ENCODE data around the gene RBMS3.

The RBMS3 gene

DNA sequence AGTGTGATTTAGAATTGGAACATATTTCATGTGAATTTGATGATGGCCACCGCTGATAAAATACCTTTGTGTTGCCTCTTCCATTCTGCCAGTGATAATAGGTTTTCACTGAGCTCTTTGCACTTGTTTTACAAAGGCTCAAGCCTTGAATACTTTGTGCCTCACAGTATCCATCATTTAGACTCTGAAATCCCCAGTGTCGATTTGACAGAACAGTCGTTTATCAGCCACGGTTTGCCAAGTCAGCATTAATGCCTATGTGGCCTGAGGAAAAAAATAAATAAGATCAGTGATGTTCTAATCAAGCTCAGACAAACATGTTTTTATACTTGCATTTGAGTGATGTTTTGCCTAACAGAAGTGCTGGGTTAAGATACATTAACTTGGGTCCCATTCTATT lies 399.1 kb downstream of the RBMS3 start:
- DNase-seq (ENCODE audit: low spot score): no peak

DNA sequence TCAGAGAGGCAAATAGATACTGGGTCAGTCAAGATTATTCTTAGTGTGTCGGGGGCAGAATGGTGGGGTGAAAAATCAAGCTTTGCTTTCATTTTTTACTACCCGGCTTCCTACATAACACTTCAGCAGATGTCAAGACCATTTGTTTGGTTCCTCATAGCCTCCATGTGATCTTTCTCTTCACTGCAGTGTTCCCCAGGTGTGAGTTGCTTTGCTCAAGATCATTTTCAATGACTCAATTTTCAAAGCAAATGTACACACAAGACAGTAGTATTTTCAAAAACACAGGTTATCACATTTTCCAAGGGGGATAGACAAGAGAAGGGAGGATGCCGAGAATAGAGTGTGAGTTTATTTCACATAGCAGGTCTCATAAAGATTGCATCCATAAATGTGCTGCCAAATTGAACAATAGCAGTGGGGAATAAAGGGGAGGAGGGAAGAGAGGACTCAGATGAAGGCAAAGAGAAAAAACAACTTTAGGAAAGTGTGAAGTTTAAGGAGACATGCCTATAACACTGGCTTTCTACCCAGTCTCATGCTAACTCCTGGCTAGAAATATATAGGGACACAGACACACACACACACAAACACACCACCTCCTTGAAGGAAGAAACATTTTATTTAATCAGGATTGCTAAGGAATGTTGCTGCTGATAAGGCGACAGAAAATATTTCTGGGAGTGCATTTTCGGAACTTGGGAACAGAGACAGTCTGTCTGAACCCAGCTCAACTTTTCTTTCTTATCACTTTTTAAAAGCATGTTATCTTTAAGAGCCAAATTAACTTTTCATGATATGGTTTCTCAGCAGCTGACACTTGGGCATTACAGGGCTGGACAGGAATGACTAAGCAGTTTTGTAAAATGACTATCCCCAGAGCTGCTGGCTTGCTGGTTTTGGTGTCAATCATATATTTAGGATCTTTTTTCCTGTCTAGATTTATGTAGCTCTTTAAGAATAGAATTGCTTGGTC lies 402.4 kb downstream of the RBMS3 start:
- DNase-seq (ENCODE audit: low spot score): no peak

DNA sequence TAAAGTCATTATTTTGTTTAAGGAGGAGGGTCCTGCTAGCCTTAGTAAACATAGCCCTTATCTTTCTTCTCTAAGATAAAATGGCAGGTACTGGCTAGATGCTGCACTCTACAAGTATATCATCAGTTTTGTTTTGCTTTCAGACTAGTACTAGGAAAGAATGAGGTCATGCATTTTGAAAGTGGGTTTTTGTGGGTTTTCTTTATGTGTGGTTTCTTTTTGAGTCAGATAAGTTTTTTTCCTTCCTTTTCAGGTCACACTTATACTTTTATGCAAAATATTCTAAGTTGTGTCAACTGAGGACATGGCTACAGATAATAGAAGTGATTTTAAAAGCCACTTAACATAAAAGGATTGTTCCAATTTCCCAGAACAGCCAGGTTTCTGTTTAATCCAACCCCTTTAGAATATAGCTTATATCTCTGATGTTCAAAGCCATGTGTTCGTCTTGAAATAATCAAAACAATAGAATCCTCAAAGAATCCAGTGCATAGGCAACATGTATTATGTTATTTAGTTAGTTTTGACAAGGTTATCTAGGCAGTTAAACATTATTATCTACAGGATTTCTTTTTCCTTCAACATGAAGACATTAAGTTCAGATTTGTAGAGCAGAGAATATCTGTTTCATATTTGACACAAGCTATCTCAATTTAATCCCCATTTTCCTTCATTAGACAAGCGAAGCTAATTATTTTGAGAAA lies 406.2 kb downstream of the RBMS3 start:
- DNase-seq (ENCODE audit: low spot score): no peak

DNA sequence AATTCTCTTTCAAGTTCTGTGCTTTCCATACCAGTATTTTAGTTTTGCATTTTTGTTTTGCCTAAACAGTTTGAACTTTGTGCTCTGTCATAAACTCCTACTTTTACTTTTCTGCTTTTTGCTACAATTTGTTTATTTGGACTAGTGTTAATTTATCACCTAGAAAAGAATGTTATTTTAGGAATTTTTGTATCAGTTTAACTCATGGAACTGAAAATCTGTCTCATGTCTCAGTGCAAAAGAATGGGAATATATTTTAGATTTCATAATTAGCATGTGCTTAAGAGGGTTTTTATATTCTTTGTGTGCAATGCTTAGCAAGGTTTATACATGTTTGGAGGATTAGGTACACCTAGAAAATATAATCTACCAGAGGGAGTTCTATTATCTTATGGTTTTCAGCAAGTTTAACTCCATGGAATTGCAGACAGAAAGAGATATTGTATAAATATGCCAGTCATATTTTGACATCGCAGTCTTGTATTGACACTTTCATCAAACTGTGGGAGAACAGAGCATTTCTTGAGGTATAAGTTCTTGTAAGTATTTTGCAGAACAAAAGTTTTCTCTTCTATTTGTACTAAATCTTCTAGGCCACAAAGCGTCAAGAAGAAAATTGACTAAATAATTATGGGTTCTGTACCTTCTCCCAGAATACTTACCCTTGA lies 409.9 kb downstream of the RBMS3 start:
- no peak for DNase-seq (ENCODE audit: low spot score)

DNA sequence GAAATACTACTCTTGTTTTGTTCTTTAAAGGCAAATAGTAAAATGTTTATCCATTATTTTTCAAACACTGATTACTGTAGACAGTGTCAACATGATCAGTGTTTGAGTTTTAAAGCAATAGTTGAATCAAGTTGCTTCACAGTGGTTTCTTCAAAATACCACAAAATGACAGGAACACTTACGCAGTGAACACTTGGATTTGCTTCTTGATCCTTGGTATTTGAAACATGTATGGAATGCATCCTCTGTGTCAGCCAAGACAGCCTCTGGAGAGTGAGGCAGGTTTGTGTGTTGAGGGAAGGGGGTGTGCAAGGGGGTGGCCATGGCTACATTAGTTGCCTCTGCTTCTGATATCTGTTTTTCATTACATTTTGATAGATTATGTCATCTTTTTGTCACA lies 413.0 kb downstream of the RBMS3 start:
- no peak for DNase-seq (ENCODE audit: low spot score)

DNA sequence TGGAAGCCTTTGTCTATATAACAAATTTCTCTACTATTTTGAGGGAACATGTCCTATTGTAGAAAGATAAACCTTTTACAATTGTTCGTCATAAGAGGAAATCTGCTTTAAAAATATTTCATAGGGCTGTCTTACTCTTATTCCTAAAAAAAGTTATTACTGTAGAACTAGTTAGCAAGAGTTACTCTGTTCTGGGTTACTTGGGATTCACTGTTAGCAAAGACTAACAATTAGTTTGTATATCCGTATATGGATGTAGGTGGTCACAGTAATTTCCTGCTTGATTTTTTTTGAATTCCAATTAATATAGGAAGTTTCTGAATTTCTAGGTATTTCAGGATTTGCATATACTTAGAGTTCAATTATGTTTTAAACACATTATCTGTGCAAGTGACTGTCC lies 413.5 kb downstream of the RBMS3 start:
- DNase-seq (ENCODE audit: low spot score): no peak

DNA sequence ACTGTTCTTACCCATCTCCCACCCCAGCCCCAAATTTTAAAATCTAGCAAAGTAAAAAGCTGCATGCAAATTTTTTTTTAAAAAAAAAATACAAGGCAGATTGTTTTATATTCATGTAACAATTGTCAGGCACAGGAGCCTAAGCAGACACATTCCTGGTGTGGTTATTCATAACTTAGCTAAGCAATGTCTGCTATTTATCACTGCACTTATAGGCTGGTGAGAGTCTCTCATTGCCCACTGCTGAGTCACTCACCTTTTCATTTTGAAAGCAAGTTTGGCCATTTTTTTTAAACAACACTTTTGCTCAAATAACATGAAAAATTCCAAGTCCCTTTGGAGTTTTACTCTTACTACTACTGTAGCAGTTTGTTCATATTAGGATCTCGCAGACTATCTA lies 413.9 kb downstream of the RBMS3 start:
- DNase-seq (ENCODE audit: low spot score): no peak

DNA sequence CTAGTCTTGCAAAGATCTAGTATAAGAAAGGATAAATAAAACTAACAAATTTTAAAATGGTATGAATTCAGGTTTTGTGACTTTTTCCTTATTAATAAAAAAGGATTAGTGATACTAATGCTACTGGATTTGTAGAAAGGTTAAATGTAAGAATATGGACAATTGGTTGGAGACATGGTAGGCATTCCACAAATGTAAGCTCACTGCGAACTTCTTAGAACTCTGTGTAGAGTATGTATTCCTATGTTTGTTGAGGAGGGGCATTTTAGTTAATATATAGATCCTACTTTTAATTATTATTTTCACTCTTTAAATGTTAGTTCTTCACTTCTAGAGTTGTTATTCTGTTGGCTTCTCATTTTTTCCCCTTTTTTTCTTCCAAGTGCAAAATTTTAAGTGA lies 414.3 kb downstream of the RBMS3 start:
- DNase-seq (ENCODE audit: low spot score): no peak

DNA sequence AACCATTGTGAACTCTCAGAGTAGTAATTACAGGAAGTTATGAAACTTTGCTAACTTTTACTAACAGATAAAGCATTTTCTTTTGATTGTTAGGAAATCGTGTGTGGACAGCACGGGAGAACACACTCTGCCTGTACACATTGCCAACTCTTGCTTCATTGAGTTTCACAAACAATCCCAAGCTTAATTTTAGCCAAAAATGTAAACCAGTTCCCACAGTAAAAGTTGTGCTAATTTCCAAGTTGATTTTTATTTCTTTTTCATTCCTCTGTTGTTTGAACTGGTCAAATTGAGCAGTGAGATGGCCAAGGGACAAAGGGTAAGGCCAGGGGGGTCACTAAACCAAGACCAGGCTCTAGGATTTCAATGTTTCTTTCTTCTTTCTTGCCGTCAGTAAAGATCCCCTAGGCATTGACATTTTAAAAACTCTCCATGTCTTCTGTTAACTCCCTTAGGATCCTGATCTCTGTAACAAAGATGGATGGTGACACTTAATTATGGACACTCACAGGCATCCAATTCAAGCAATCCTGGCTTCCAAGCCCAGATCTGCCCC lies 414.9 kb downstream of the RBMS3 start:
- DNase-seq (ENCODE audit: low spot score): no peak

DNA sequence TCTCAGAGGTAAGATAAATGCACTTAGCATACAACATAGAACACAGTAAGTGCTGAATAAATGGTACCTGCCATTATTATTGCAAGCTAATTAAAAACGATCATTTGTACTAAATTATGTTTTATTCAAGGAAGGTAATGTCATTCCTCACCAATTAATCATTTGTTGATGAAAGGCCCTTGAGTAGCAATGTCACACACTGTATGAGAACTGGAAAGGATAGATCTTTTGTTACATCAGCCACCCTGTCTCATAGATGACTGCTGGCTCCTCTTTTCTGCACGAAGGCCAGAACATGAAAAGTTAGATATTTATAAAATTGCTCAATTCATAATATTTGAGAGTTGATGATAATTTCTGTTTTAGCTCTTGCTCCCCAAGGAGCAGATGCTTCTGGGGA lies 415.4 kb downstream of the RBMS3 start:
- no peak for DNase-seq (ENCODE audit: low spot score)

DNA sequence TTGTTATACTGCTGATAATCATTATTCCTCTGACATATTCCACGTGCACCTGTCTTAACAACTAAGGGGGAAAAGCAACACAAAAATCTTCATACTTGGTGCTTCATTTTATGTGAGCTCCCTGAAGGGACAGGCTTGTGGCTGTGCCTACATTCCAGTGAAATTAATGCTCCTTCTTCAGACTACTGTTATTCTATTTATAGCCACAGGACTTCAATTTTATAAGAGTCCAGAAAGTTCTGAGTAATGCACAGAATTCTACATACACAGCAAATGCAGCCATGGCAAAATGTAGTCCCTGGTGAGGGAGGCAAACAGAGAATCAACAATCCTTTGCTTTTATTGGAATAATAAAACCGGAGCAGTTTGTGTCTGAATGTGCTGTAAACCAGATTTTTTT lies 417.1 kb downstream of the RBMS3 start:
- DNase-seq (ENCODE audit: low spot score): no peak

DNA sequence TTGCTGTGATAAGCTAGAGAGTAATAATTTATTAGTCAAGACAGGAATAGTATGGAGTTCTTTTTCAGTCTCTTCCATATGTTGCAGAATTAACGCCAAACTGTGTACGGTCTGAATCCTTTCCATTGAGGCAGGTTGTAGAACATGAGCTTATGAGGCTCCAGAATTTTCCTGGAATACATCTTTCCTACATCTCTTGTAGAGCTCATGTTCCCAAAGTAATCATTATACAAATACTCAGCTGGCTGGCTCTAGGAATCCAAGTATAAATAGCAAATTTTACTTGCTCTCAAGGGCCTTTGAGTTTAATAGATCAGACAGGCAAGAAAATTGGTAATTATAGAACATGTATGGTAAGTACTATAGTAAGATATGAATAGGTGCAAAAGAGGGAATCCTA lies 419.4 kb downstream of the RBMS3 start:
- no peak for DNase-seq (ENCODE audit: low spot score)

DNA sequence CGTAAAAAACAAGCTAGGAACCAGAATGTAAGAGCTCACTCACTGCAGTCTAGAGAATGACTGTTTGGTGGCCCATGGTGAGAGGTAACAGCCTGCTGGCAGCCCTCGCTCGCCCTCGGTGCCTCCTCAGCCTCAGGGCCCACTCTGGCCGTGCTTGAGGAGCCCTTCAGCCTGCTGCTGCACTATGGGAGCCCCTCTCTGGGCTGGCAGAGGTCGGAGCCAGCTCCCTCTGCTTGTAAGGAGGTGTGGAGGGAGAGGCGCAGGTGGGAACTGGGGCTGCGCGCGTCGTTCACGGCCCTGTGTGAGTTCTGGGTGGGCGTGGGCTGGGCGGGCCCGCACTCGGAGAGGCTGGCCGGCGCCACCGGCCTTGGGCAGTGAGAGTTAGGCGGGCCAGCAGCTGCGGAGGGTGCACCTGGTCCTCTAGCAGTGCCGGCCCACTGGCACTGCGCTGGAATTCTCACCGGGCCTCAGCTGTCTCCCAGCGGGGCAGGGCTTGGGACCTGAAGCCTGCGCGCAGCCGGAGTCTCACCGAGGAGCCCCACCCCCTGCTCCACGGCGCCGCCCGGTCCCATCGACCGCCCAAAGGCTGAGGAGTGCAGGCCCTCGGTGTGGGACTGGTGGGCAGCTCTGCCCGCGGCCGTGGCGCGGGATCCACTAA lies 420.6 kb downstream of the RBMS3 start:
- DNase-seq (ENCODE audit: low spot score): no peak

DNA sequence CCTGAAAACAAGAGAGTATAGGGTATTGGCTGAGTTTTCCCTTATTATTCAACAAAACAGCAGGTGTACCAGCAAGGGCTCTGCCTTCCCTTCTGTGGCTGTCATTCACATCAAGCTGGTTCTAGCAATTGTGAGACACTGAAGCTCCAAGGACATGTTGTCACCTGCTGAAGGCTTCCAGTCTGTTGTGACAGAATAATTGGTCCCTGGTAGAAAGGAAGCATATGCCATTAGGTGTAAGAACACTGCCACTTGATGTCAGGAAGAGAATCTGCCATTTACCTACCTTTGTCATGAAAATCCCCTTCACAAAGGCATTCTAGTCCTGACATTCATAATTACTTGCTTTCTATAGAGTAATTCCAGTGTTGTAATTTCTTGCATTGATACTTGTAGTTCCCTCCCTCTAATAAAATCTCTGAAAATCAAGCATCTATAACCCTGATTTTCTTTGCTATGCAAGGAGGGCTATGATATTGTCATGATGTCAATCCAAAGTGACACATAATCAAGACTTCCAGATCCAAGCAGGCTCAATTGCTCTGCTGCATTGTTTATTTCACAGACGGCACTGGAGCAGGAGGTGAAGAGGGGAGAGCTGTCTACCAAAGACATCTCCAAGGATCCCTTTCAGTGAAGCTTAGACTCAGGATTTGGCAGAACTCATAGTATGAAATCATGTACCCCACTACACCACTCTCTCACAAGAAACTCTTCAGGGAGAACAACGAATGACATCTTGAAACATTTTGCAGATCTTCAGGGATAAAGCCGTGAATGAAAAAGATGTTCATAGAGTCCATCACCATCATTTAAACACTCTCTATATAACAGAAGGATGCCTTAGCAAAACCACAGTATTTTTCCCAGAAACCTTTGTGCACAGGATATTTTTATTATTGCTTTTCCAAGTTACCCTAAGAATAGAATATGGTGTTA lies 425.3 kb downstream of the RBMS3 start:
- no peak for DNase-seq (ENCODE audit: low spot score)

DNA sequence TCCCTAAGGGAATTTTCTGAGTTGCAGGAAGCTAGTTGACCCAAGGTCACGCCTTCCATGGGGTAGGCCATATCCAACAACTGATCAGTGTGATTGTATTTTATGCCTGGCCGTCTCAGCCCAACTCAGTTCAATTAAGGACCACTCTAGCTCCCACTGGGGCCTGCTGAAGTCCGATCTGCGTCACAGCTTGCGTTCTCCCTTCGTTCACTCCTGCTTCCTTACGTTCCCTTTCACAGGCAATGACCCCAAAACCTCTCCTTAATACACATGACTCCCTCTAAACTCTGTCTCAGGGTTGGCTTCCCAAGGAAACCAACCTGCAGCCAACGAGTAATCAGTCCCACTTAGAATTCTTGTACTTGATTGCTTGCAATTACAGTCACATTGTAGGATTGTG lies 428.0 kb downstream of the RBMS3 start:
- DNase-seq (ENCODE audit: low spot score): no peak

DNA sequence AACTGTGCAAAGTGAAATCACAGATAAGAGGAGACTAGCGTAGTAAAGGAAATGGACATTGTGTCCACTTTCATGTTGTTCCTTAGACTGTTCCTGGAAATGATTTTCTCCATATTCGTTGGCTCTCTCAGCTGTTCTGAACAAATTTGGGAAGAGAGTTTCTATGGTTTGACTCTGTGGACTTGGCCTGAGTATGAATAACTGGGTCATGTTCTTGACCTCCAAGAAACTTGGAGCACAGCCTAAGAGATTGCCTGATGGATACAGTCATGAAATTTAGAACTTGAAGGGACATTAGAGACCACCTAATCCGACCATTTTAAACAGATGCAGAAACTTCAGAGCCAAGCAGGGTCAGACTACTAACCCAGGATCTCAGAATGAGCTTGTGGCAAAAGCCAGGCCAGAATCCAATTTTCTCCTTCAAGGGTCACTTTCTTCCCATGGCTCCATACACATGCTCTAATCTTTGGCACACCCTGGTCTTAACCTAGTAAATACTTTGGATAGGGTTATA lies 430.4 kb downstream of the RBMS3 start:
- DNase-seq (ENCODE audit: low spot score): no peak

DNA sequence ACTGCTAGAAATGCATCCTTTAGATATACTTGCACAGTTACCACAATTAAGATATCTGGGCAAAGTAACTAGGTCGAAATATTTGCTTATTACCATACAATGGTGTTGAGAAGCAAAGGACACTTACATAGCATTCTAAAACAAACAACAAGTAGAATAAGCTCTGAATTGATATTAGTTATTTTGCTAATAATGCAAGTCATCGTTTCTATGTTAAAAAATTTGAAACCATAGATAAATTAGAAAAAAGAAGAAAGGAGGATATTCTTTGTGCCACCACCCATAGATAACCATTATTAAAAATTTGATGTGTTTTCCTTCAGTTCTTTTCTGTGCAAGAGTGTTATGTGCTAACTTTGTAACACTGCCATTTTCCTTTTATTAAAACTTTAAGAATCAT lies 435.3 kb downstream of the RBMS3 start:
- no peak for DNase-seq (ENCODE audit: low spot score)

DNA sequence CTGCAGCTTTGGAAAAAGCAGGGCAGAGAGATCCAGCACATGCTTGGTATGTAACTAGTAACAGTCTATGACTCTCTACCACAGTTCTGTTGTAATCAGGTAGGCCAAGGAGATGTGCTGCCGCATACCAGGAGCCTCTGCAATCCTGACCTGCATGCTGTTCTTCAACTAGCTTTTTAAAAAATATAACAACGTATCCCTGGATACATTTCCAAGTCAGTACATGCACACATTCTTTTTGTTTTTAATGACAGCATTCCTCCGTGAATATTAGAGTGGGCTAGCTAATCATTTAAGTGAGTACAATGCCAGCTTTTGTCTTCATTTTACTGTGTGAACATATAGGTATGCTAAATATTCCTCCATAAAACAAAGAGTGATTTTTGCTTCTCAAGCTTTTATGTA lies 437.8 kb downstream of the RBMS3 start:
- DNase-seq (ENCODE audit: low spot score): no peak

DNA sequence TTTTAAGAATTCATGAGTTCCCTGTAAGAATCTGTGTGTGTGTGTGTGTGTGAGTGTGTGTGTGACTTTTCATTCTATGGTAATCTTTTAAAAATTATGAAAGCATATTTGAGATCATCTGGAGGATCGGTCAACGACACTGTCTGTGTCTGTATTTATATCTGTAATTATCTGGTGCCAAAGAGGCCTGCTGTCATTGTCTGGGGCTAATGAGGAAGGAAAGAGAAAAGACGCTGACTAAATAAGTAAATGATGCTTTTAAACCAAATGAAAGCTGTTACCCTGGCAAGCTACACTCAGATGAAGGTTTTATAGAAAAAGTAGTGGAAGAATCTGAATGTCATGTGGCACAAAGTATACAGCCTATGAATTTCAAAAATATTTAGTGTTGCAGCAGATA lies 439.8 kb downstream of the RBMS3 start:
- no peak for DNase-seq (ENCODE audit: low spot score)

DNA sequence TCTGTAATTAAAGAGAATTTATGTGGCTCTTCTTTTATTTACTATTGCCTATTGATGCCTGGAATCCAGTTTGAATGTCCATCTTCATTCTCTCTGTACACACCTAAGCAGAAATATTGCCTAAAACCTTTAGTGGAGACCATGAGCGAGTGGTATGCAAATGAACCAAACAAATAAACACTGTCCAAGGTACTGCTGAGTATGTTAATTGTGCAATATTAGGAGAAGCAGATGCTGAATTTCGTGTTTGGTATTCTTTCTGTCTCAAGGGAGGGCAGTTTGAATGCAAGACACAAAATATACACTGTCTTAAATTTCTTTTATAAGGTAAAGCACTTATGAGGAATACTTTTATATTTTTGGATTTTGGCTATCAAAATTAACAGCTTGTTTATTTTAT lies 440.9 kb downstream of the RBMS3 start:
- DNase-seq (ENCODE audit: low spot score): no peak

DNA sequence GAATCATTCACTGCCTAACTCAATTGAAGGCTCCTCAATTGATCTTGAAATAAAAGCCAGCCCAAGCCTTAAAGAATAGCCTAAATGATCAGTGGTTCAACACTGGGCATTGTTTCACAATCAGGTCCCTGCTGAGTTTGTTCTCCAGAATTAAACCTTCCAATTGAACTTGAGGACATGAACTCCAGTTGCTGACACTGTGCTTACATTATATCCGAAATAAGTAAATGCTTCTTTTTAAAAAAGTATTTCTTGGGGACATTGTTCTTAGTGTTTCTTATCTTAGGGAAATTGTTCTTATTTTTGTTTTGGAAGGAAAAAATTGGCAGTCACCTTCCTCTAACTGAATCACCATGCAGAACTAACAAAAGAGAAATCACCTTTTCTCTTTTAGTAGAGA lies 450.2 kb downstream of the RBMS3 start:
- DNase-seq (ENCODE audit: low spot score): no peak
